Breast epithelium (tissue), 3 donors: ENCODE results near the gene PPRC1.

ENCODE experiments used
- CTCF ChIP-seq, 3 donors: fragments of 450-650 bp; IDR thresholded peaks; one replicate each; pipeline ENCODE4 v1.5.1; 2016 to 2017; ENCODE audit warnings: antibody characterized with exemption in 3 of 3, mild to moderate bottlenecking in 3 of 3, moderate library complexity in 3 of 3
- POLR2A ChIP-seq: fragments of 450-650 bp; IDR thresholded peaks from one replicate; pipeline ENCODE4 v1.6.1; 2016; ENCODE audit warnings: antibody characterized with exemption, mild to moderate bottlenecking, moderate library complexity
- POLR2AphosphoS5 ChIP-seq, 3 donors: sonication (generic); formaldehyde crosslinking; IDR thresholded peaks; one replicate each; pipeline ENCODE4 v1.6.1; 2017; ENCODE audit warnings: antibody characterized with exemption in 3 of 3

- no peak for TF ChIP-seq POLR2AphosphoS5 (IDR thresholded peaks at IDR 0.05)
- no peak for TF ChIP-seq CTCF (IDR thresholded peaks at IDR 0.05)
- no peak for TF ChIP-seq POLR2A
Observed at GRCh38 chr10:102170602-102171001, 37.8 kb downstream of the PPRC1 start.
